Parathyroid adenoma (tissue), 2 donors: ENCODE measurements around the gene ETNK2.

ENCODE experiments used
- H2AFZ ChIP-seq: fragments of 300-600 bp; sonication (generic); one replicate; pipeline ENCODE4 v1.7.0; 2017; ENCODE audit warnings: antibody characterized with exemption, mild to moderate bottlenecking
- H3K27ac ChIP-seq: fragments of 300-600 bp; sonication (generic); one replicate; pipeline ENCODE4 v1.7.0; 2017
- H3K27me3 ChIP-seq: fragments of 300-600 bp; sonication (generic); one replicate; pipeline ENCODE4 v1.7.0; 2017; ENCODE audit warnings: low read length; ENCODE audit not compliant: control insufficient read depth, insufficient read depth
- H3K36me3 ChIP-seq: fragments of 300-600 bp; sonication (generic); one replicate; pipeline ENCODE4 v1.7.0; 2017; ENCODE audit warnings: low read length; ENCODE audit not compliant: control insufficient read depth, insufficient read depth
- H3K4me1 ChIP-seq: fragments of 300-600 bp; sonication (generic); one replicate; pipeline ENCODE4 v1.7.0; 2017; ENCODE audit warnings: control low read depth
- H3K4me2 ChIP-seq: fragments of 300-600 bp; sonication (generic); one replicate; pipeline ENCODE4 v1.7.0; 2017; ENCODE audit warnings: low read length
- H3K4me3 ChIP-seq: fragments of 300-600 bp; sonication (generic); one replicate; pipeline ENCODE4 v1.7.0; 2017; ENCODE audit warnings: low read depth, low read length
- H3K79me2 ChIP-seq: fragments of 300-600 bp; sonication (generic); one replicate; pipeline ENCODE4 v1.7.0; 2017; ENCODE audit warnings: control low read depth
- H3K9ac ChIP-seq: fragments of 300-600 bp; sonication (generic); one replicate; pipeline ENCODE4 v1.7.0; 2017; ENCODE audit warnings: mild to moderate bottlenecking
- H3K9me3 ChIP-seq: fragments of 300-600 bp; sonication (generic); one replicate; pipeline ENCODE4 v1.7.0; 2017; ENCODE audit warnings: low read length; ENCODE audit not compliant: control insufficient read depth
- CTCF ChIP-seq: fragments of 300-600 bp; sonication (generic); IDR thresholded peaks from one replicate; pipeline ENCODE4 v1.7.0; 2017; ENCODE audit warnings: antibody characterized with exemption, mild to moderate bottlenecking
- donor health status: primary hyperparathyroidism.

The ETNK2 gene

GRCh38 chr1:204084247-204084772, 67.5 kb downstream of the ETNK2 start:
- Histone ChIP-seq H3K4me3 (no peak overlapping the region), H2AFZ (no peak overlapping the region), H3K27ac (peak overlapping the region; percentile 72), H3K27me3 (no peaks in the 10 kb centered on the region), H3K4me1 (peaks cover 54% of the 10 kb centered on the region), H3K9me3 (no peaks in the 10 kb centered on the region), H3K36me3 (no peaks in the 10 kb centered on the region), H3K4me2 (no peak overlapping the region), H3K79me2 (peaks cover 22% of the 10 kb centered on the region), H3K9ac (no peak overlapping the region)
- TF ChIP-seq CTCF, result no peak

- Histone ChIP-seq H3K27ac (peak overlapping the region; percentile 72), H3K9me3 (no peaks in the 10 kb centered on the region), H3K27me3 (no peaks in the 10 kb centered on the region), H3K9ac (no peak overlapping the region), H3K4me1 (peaks cover 48% of the 10 kb centered on the region), H3K4me3 (no peak overlapping the region), H3K4me2 (no peak overlapping the region), H3K36me3 (no peaks in the 10 kb centered on the region), H2AFZ (no peak overlapping the region), H3K79me2 (peaks cover 26% of the 10 kb centered on the region)
- no peak for TF ChIP-seq CTCF
These were observed 68.4 kb downstream of the ETNK2 start for GRCh38 chr1:204083491-204083890.

GRCh38 chr1:204081791-204082513, 69.9 kb downstream of the ETNK2 start:
- no peak for TF ChIP-seq CTCF

GRCh38 chr1:204081164-204081790, 70.6 kb downstream of the ETNK2 start:
- H3K27ac ChIP-seq, result peak overlapping the region; percentile 67
- H3K9ac ChIP-seq, result no peak overlapping the region

More at GRCh38 chr1:204081791-204082513, 69.9 kb downstream of the ETNK2 start:
- Histone ChIP-seq H3K36me3 (no peaks in the 10 kb centered on the region), H2AFZ (no peak overlapping the region), H3K27ac (peak overlapping the region; percentile 39), H3K4me2 (no peak overlapping the region), H3K27me3 (no peaks in the 10 kb centered on the region), H3K79me2 (peaks cover 33% of the 10 kb centered on the region), H3K4me3 (no peak overlapping the region), H3K4me1 (peaks cover 32% of the 10 kb centered on the region), H3K9ac (no peak overlapping the region), H3K9me3 (no peaks in the 10 kb centered on the region)

More at GRCh38 chr1:204081164-204081790, 70.6 kb downstream of the ETNK2 start:
- Histone ChIP-seq H3K27me3 (no peaks in the 10 kb centered on the region), H3K4me1 (peaks cover 32% of the 10 kb centered on the region), H3K79me2 (peaks cover 39% of the 10 kb centered on the region), H3K36me3 (no peaks in the 10 kb centered on the region), H3K4me2 (no peak overlapping the region), H2AFZ (no peak overlapping the region), H3K9me3 (no peaks in the 10 kb centered on the region), H3K4me3 (no peak overlapping the region)
- no peak for TF ChIP-seq CTCF
